Stimulated activated CD8-positive, alpha-beta memory T cell treated with anti-CD3 and anti-CD28 coated beads, Interleukin-4, amount 100 ng/mL, for 4 hours (primary cell): ENCODE results near the gene UROC1.

Source experiments
- DNase-seq, 2 donors: peaks; one replicate each; pipeline ENCODE4 v3.0.0-alpha.2; 2020; ENCODE audit warnings: low read depth in 2 of 2, low spot score in 1 of 2

The UROC1 gene

DNA sequence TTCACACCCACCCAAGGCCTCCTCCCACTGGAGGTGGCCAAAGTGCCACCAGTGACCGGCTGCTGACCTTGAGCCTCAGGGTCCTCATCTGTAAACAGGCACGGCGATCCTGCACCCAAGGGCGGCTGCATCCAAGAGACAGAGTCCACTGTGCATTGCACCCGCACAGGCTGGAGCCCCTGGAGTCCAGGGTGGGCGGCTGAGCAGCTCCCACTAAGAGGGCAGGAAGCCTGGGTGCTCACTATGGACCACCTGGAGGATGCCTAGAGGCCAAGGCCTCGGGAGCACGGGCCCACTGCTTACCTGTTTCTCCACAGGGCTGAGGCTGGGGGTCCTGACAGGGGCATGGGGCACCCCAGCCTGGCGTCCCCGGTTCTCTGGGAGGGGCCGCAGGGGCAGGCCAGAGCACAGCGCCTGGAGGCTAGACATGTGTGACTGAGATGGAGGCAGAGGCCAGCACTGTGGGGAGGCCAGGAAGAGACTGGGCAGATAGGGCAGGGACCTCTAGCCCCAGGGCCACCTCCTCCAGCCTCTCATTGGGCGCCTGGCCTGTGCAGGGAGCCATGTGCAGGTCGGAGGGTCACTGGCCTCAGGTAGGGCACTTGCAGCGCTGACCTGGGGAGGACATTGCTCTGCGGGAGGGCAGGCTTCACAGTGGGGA lies at the start of gene UROC1:
Gene UROC1 (minus strand): TSS at position 483 of the 661 bp plus-strand sequence. CDS start 54 bp downstream, at position 429.
- DNase-seq = no peak

- no peak for DNase-seq
These were observed 45.2 kb upstream of the UROC1 start for GRCh38 chr3:126562737-126563276.

DNA sequence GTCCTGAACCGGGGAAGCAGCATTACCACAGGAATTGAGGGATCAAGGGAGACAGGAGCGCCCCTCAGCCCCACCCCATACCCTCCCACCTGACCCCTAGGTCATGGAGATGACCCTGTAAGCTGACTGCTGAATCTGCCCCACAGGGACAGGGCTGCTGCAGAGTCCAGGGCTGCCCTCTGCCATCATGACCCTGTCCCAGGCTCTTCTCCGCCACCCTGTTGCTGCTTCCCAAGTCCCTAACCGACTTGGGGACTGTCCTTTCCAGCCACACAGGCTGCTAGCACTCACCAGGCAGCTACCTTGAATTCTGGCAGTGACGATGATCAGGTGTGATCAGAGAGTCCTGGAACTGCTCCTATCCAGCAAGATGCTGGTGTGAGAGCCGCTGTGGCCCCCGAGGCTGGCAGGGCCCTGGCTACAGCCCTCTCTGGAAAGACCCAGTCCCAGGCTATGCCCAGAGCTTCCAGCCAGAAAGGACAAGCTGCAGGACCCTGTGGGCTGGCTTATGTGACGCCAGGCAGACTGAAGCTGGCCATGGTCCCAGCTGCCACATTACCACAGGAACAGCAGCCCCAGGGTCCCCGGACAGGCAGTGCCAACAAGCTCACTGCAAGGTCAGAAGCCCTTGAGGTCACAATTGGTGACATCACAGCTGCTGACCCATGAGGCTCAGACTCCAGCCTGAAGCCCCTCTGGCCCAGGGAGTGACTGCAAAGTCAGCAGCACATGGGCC lies 40.9 kb upstream of the UROC1 start, which contains the start of gene C3orf22:
Gene C3orf22 (minus strand): TSS at position 597 of the 736 bp plus-strand sequence. CDS start 5,542 bp downstream, outside the sequence.
- DNase-seq = no peak

GRCh38 chr3:126557761-126558160 lies 40.2 kb upstream of the UROC1 start:
- DNase-seq = no peak

GRCh38 chr3:126557415-126557745 lies 39.8 kb upstream of the UROC1 start:
- no peak for DNase-seq

- DNase-seq = no peak
These were observed 39.3 kb upstream of the UROC1 start for GRCh38 chr3:126556637-126557414.

- no peak for DNase-seq
These were observed 38.4 kb upstream of the UROC1 start for GRCh38 chr3:126555795-126556636.

- no peak for DNase-seq
These were observed 37.3 kb upstream of the UROC1 start for GRCh38 chr3:126554560-126555525.

DNA sequence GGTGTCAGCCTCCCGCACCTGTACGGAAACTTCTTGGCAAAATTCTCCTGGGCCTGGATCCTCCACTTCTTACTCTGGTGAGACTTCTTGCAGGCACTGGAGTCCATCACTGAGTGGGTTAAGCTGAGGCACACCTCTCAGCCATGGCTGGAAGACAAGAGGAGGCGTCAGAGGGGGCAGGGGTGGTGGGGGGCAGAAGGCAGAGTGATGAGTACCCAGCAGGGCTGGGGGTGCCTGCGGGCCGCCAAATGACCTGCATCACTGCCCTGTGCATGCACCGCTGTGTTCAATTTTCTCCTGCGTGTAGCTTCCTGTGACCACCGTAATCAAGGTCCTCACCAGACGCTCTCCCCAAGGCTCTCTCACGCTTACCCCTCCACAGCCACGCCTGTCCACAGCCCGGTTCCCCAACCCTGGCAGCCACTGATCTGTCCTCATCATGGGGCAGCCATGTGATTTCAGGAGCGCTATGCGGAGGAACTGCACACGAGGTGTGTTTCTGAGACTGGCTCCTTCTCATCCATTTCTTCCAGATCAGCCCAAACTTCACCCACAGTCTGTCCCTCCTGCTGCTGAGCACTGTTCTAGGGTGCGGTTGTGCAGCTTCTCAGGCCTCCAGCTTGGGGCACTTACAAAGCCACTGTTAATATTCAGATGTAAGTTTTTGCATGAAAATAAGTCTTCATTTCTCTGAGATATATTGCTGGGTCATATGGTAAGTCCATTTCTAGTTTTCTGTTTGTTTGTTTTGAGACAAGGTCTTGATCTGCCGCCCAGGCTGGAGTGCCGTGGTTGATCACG lies 35.9 kb upstream of the UROC1 start:
- DNase-seq = no peak

DNA sequence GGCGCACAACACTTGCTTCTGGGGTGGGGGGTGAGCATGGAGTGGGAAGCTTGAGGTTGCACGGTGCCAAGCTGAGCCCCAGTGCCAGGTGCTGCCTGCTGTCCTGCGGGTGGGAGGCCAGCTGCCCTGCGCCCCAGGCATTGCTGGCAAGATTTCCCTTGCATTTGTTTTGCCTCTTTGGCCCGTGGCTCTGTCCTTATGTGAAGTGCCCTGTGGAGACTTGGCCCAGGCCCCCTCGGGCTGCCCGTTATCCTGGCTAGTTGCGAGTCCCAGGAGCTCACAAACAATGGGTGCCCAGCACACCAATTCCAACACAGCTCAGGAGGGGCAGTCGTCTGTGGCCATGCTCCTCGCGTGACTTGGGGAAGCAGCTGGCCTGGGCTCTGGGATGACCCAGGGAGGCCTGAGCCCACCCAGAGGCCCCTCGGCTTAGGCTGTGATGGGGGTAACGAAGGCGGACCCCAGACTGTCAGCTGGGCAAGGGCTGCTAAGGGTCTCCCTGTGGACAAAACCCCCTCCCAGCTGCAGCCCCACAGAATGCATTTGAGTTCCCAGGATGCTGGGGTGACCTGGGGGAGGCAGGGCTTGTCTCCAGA lies 35.2 kb upstream of the UROC1 start:
- no peak for DNase-seq

- DNase-seq = no peak
These were observed 34.5 kb upstream of the UROC1 start for GRCh38 chr3:126551839-126552687.

- DNase-seq = no peak
These were observed 33.7 kb upstream of the UROC1 start for GRCh38 chr3:126551121-126551838.

- DNase-seq = no peak
These were observed 33.0 kb upstream of the UROC1 start for GRCh38 chr3:126550488-126551051.

DNA sequence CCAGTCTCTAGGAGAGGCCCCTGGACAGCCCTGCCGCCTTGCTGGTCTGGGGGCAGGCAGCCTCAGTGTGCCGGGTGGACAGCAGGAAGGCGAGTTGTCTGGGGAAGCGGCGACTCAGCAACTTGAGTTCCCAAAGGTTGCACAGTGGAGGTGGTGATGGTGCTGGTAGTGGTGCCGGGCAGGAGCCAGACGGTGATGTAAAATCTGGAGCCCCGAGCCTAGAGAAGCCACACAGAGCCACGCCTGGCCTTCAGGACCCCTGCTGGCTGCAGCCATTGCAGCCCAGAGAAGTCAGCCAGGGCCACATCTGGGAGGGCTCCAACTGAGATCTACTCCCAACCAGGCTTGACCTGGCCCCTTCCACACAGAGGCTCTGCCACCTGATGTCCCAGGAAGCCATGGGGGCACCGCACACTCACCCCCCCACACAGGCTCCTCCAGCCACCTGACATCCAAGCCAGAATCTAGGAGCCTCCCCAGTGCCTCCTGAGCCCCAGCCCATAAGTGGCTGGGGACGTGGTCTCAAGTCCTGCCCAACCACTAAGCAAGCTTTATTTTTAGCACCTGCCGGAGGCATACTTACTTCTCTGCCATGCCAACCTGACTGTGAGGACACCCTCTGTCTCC lies 32.4 kb upstream of the UROC1 start:
- no peak for DNase-seq

- DNase-seq = no peak
These were observed 31.2 kb upstream of the UROC1 start for GRCh38 chr3:126548556-126549466.
